HG02852 (cell line): Measurements from ENCODE around the gene SOBP.

Source experiments
- ATAC-seq: cut with Tn5 transposase; IDR thresholded peaks from one replicate; pipeline ENCODE4 v1.9.1; 2021; ENCODE audit warnings: mild to moderate bottlenecking, moderate library complexity; ENCODE audit not compliant: unreplicated experiment

Gene SOBP

GRCh38 chr6:107485157-107485556 lies 4.8 kb upstream of the SOBP start:
- ATAC-seq: no peak

DNA sequence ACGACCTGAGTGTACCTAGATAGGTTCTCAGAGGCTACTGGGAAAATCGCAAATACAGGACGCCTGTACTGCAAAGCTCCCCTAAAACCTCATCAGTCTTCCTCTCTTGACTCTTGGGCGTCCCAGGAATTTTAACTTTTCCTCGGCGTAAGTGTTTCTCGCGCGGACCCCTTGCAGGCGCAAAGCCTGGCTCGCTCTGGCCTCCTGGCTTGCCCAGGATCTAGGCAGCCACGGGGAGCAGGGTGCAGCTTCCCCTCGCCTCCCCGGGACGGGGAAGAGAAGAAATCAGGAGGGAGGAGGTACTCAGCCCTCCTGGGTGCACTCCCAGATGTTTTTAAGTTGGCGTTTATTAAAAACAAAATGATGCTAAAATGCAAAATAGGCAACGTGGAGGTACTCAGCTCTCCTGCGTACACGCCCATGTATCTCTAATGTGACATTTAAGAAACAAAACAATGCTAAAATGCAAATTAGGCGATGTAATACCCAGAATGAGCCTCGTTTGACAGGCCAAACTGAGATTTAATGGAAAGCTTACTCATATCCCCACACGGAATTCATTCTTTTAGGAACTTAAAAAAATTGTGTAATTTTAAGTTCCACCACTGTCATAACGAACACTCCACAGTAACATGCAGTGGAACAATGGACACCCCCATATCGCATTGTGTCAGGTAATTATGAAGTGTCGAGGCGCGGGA lies 1.6 kb upstream of the SOBP start:
- no peak for ATAC-seq

DNA sequence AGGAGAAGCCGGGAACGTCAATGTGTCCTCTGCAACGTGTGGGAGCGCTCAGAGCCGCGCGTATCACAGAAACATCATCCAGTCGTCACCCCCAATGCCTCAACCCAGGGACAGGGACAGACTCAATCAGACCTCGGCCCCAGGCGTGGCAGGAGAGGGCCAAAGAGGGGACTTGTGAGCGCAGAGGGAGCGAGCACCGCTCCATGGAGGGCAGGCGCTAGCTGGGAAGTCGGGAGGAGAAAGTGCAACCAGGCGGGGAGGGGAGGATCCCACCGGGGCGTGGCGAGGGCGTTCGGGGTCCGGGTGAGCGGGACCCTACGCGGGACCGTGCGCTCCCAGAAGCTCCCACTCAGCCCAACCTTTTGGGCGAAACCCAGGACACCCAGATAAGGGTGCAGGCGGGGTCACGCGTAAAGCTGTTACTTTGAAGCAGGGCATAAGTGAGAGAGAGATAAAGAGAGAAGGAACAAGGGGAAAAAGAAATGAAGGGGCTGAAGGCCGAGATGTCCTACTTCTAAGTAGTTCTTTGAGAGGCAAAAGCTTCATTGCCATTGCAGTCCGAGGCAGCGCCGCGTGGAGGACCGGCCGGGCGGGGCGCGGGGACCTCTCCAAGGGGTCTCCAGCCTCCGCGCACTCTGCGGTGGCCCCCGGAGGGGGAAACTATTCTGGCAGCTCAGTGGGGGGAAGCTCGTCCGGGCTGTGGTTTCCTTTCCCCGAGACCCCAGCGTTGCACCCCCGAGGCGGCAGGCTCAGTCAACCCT lies 862 bp upstream of the SOBP start:
- ATAC-seq: no peak

DNA sequence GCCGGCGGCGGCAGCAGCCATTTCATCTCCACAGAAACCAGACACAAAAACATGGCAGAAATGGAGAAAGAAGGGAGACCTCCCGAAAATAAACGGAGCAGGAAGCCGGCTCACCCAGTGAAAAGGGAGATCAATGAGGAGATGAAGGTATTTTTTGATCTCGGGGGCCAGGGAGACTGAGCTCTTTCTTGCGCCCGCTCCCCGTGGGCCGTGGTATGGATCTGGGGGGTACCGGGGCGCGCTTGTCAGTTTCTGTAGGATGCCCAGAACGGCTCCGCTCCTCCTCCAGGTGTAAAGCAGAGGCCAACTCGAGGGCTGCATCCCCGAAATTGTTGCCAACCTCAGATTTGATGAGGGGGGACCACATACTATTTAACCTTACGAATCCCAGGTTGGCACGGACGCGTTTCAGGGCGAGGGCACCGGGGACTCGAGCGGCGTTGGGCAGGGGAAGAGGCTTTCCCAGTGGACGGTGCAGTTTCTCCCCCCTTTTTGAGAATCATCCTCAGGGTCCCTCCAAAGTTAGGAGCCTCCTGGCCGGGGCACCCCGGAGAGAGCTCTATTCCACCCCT lies 735 bp downstream of the SOBP start:
- no peak for ATAC-seq

GRCh38 chr6:107491138-107491609 lies 1.3 kb downstream of the SOBP start:
- no peak for ATAC-seq

DNA sequence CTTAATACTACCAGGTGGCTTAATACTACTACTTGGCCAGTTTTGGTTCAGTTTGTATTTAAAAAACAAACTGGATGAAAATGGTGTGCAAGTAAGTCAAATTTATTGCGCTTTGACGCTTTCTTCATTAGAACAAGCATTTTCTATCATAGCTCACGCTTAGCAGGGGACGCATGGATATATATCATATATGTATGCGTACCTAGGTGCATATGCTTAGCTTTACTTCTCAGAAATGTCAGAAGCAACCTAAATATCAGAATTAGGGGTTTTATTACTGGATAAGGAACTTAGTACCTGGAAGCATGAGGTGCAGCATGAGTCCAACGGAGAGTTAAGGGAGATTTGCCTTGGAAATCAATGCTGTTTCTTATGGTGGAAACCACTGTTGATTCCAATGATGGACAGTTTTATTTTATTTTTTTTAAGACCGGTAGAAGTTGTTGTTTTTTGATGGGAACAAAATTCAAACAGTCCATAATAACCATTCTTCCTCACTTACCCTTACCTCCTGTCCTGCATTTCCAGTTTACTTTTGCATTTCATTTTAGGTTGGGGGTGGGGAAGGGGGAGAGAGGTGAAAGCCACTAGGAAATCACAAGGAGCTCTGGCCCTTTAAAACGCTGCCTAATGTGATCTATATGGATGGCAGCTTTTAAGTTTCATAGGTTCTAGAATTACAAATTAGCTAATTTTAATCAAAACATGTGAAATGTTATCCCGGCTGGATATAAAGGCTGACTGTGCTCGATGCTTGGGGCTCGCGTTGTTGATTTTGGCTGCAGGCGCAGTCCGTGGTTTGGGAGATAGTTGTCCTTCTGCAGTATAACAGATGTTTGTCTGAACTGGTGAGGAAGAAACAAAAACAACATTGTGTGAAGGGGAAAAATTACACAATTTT lies 2.1 kb downstream of the SOBP start:
- no peak for ATAC-seq

DNA sequence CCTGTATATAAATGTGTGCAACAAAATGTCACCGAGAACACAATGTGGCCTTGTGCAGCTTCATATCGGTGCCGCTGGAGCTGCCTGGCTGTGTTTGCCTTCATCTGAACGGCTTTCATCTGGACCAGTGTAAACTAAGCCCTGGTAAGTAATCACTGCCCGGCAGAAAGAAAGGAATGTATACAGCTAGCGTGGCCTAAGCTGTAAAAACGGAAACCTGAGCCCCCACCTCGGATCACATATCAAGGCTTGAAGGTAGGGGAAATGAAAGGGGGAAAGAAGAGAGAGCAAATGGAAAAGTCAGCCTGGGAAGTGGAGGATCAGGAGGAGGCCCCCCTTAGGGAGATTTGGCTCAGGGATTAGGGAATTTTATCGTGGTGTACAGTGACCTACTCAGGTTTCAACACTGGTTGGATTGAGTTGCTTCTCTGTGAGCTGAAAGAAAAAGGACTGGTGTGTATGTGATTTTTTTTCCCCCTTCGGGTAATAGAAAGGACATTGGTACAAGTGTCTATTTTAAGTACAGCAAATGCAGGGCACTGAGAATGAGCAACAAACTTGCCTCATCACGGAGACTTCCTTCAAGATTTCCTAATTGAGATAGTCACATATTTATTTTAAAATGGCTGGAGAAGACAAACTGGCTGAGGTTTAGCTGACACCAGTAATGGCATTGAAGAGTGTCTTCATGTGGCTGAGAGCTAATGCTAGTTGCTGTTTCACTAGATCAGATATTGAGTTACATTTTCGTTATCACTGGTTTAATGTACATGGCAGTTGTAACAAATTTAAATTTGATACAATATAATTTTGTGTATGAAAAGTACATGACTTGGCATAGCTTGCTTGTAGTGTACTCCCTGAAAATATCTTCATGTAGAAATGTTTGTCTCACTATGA lies 3.5 kb downstream of the SOBP start:
- ATAC-seq: no peak

DNA sequence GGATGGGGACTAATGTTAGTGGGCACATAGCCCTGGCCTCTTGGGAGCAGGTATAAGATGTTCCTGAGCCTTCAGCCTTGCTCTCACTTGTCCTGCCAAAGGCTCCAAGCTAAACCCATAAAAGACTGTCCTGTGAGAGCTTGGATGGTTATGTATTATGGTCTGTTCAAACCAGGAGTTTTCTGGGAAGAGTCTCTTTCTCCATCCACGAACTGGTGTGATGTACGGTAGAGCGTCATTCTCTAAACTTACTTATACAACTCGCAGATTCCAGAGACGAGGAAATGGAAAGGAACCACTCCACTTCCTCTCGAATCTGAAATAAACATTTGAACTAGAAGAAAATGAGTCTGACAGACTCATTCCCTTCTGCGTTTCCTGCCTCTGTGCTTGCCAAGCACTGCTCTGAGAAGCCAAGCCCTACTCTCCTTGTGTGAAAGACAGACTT lies 5.3 kb downstream of the SOBP start:
- no peak for ATAC-seq

DNA sequence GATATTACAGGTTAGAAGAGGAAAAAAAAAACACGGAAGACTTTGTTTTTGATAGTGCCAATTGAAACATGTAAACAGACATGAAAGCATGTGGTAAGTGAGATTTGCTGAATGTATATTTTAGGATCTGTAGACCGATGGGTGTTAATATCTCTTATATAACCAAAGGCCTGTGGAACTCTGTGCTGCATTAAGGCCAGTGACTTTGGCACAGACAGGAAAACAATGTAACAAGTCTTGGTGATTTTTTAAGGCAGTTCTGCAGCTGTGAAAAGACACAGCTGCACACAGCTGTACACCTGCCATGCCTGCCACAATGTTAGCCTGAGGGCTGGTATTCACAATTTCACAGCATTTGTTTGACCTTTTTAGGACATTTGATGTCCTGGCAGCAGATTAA lies 6.1 kb downstream of the SOBP start:
- no peak for ATAC-seq

DNA sequence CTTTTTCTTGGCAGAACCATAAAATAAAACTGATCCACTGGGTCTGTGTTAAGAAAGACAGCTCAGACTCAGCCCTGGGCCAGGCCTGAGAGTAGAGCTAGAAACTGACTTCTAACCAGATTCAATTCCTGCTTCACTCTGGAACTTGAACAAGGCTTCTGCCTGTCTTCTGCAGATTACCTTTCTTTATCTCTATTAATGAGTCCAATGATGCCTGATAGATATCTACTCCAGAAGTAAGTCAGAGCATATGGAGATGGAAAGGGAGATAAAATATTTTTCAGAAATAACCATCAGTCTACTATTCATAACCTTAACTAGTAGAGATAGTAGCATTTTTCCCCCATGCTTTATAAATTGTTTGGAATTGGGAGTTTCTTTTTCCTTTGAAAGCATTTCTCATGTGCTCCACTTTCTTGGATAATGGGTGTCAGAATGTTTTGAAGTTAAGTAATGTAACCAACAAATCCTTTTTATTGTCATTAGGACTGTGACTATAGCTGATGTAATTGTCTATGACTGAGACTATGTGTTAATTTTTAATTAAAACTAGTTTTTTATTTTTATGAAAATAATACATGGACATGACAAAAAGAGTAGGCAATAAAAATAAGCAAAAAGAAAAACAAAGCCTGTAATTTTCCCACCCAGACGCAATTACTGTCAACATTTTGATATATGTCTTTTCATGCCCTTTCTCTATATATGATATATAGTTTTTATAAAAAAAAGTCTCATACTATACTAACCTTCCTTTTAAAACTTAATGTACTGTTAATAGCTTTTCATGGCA lies 7.2 kb downstream of the SOBP start:
- no peak for ATAC-seq

DNA sequence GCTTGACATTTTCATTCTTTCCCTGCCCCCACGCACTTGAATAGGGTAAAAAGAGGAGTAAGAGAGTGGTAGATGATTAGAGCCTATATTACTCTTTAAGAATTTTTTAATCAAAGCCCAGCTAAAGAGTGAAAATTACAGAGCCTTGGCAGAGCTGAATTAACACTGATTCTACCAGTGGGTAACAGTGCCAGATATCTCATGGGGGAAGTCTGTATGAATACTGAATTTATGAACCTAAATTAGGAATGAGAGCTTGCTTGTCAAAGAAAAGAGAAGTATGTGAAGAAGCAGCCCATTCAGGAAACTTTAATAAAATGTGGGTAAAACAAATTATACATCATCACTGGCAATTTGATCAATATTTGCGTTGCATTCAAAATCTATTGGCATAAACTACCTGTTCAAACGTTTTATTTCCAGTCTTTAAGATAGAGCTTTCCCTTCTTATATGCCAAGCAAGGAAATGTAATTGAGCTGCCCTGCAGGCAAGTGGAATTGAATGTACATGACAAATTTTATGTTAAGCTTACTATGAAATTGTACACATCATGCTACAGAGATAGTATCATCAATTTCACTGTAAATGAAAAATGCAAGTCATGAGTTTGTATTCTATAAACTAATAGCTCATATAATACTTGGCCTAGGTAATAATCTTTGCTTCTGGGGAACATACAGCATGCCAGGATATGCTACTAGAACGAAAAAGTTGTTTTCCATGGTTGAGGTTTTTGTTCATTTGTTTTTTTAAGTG lies 14.5 kb downstream of the SOBP start:
- no peak for ATAC-seq

- no peak for ATAC-seq
These were observed 16.2 kb downstream of the SOBP start for GRCh38 chr6:107506145-107506544.

GRCh38 chr6:107509506-107509905 lies 19.6 kb downstream of the SOBP start:
- no peak for ATAC-seq

DNA sequence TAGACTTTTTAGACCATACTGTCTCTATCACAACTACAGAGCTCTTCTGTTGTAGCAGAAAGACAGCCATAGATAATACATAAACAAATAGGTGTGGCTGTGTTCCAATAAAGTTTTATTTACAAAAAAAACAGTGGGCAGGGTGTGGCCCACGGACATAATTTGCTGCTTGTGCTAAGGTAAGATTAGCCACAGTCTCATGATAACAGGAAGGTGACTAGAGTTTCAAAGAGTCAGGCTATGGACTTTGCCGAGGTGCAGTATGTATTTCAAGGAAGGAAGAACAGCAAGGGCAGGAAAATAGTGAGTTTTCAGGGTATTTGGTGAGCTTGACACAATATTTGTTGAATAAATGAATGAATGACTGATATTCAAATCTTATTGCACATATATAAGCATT lies 20.2 kb downstream of the SOBP start:
- no peak for ATAC-seq

DNA sequence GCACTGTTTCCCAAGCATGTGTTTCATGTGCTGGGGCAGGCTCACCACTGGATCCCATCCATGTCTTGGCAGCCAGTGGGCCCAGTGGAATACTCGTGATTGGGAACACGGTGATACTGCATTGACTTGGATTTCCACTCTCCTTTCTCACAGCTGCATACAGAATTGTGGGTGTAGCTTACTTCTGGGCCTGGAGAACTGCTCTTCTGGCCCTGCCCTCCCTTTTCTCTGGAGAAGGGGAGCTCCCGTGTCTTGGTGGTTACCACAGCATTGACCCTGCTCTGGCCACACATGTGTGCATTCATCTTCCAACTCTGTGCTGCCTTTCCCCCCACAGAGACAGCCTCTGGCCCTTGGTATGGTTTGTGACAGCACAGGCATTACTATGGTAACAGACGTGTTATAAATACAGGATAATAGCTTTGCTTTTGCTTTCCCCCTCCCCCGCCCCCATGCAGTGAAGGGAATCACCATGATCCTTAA lies 21.6 kb downstream of the SOBP start:
- ATAC-seq: no peak

DNA sequence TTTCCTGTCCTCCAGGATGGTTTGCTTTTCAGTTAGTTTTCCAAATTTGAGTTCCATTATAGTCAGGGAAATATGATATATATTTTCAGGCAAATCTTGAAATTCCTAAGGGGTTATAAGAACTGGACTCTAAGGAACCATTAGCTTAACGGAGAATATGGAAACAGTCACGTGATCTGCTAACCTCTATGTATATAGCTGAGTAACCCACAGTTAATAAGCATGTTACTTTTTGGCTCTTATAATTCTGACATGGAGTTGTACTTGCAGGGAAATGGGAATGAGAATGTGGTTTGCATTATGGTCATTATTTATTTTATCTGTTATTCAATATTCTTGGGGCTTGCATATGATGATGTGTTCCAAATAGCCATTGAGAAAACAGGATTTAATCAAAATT lies 23.3 kb downstream of the SOBP start:
- ATAC-seq: no peak

DNA sequence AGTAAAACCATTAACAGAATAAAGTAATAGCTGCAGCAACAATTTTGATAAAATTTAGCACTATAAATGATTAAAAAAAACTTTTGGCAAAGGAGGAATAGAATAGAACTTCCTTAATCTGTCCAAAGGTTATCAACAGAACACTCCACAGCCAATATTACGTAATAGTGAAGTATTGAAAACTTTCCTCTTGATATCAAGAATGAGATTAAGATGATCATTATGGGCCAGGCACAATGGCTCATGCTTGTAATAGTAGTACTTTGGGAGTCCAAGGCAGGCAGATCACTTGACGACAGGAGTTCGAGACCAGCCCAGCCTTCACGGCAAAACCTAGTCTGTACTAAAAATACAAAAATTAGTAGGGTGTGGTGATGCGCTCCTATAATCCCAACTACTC lies 26.0 kb downstream of the SOBP start:
- no peak for ATAC-seq

DNA sequence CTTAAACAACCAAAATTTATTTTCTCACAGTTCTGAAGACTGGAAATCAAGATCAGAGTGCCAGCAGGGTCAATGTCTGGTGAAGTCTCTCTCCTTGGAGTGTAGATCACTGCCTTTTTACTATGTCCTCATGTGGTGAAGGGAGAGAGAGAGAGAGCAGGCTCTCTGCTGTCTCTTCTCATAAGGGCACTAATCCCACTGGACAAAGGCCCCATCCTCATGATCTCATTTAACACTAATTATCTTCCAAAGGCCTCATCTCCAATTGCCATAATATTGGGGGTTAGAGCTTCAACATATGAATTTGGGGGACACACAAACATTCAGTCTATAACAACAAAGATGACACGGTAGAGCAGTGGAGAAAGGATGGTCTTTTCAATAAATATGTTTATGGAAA lies 27.4 kb downstream of the SOBP start:
- ATAC-seq: no peak
